ENCODE results near the gene BCDIN3D.

BCDIN3D gene

DNA sequence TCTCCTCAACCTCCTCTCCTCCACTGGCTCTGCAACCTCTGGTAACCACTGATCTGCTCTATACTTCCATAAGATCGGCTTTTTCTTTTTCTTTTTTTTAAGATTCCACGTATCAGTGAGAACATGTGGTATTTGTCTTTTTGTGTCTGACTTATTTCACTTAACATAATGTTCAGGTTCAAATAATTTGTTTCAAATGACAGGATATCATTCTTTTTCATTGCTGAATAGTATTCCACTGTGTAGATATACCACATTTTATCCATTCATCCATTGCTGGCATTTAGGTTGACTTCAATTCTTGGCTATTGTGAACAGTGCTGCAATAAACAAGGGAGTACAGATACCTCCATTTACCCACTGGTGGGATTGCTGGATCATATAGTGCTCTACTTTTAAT lies 55.2 kb downstream of the BCDIN3D start:
- TF ChIP-seq, protein P1, sequence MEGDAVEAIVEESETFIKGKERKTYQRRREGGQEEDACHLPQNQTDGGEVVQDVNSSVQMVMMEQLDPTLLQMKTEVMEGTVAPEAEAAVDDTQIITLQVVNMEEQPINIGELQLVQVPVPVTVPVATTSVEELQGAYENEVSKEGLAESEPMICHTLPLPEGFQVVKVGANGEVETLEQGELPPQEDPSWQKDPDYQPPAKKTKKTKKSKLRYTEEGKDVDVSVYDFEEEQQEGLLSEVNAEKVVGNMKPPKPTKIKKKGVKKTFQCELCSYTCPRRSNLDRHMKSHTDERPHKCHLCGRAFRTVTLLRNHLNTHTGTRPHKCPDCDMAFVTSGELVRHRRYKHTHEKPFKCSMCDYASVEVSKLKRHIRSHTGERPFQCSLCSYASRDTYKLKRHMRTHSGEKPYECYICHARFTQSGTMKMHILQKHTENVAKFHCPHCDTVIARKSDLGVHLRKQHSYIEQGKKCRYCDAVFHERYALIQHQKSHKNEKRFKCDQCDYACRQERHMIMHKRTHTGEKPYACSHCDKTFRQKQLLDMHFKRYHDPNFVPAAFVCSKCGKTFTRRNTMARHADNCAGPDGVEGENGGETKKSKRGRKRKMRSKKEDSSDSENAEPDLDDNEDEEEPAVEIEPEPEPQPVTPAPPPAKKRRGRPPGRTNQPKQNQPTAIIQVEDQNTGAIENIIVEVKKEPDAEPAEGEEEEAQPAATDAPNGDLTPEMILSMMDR (IDR thresholded peaks at IDR 0.05) = no peak

Data from LNCAP (cell line).